Sigmoid colon (tissue), 7 donors: ENCODE results near the gene CASZ1. TPM values are rescaled to one million over a fixed set of nuclear protein-coding genes. Genes with fewer than 3 reads are reported as not detected.
A peak's percentile ranks its signal among the peaks of the same experiment; 100 is the strongest.

Source experiments
- DNase-seq: peaks from one replicate; pipeline ENCODE4 v3.0.0-alpha.2; 2019
- H3K27ac ChIP-seq, 4 donors: fragments of 200-600 bp; sonication (generic); one replicate each; pipeline ENCODE4 v1.5.1; 2016 to 2019; ENCODE audit warnings: mild to moderate bottlenecking in 1 of 4
- H3K27me3 ChIP-seq, 3 donors: fragments of 200-600 bp; sonication (generic); one replicate each; pipeline ENCODE4 v1.5.1; 2019; ENCODE audit warnings: mild to moderate bottlenecking in 1 of 3
- H3K36me3 ChIP-seq, 4 donors: fragments of 200-600 bp; sonication (generic); one replicate each; pipeline ENCODE4 v1.5.1; 2016 to 2019
- H3K4me1 ChIP-seq, 4 donors: fragments of 200-600 bp; sonication (generic); one replicate each; pipeline ENCODE4 v1.5.1; 2017 to 2019
- H3K4me3 ChIP-seq, 4 donors: fragments of 200-600 bp; sonication (generic); one replicate each; pipeline ENCODE4 v1.5.1; 2017 to 2019; ENCODE audit warnings: mild to moderate bottlenecking in 2 of 4, moderate library complexity in 1 of 4
- H3K9me3 ChIP-seq, 4 donors: fragments of 200-600 bp in 3 of 4; sonication (generic) in 3 of 4; one replicate each; pipeline versions ENCODE4 v1.5.1 to v1.6.1; 2013 to 2019
- CTCF ChIP-seq, 4 experiments: fragments of 450-650 bp in 3 of 4; fragments of 200-600 bp in 1 of 4; IDR thresholded peaks; one replicate each; pipeline ENCODE4 v1.5.1; 2016 to 2019; ENCODE audit warnings: antibody characterized with exemption in 4 of 4, mild to moderate bottlenecking in 3 of 4, moderate library complexity in 2 of 4
- EP300 ChIP-seq, 4 donors: sonication (generic); formaldehyde crosslinking; IDR thresholded peaks; one replicate each; pipeline ENCODE4 v1.6.1; 2017; ENCODE audit warnings: antibody characterized with exemption in 4 of 4
- POLR2A ChIP-seq, 2 donors: fragments of 450-650 bp; IDR thresholded peaks; one replicate each; pipeline ENCODE4 v1.6.1; 2016; ENCODE audit warnings: antibody characterized with exemption in 2 of 2, mild to moderate bottlenecking in 2 of 2, moderate library complexity in 2 of 2
- POLR2AphosphoS5 ChIP-seq, 4 donors: sonication (generic); formaldehyde crosslinking; IDR thresholded peaks; one replicate each; pipeline ENCODE4 v1.6.1; 2017; ENCODE audit warnings: antibody characterized with exemption in 4 of 4
- WGBS, 2 donors: extraction: QIAGEN DNeasy Blood & Tissue Kit; methylation state at CpG; one replicate each; pipeline ENCODE4 v1.1.7; 2013; 5-methylcytosine and 5-hydroxymethylcytosine counted together
- intact Hi-C: fragments of 100-400 bp; cut with DNase I; formaldehyde crosslinking; loops from one replicate; pipeline ENCODE4 v1.15.1; 2023
- polyA plus RNA-seq, 3 donors: library from polyadenylated mRNA; stranded (reverse); fragments of 200-250 nt; gene quantifications; one replicate each; pipeline ENCODE4 v1.2.3, GENCODE V29; 2013
- total RNA-seq, 4 donors: library from RNA; depleted of rRNA; stranded (reverse); fragments of >200 nt; gene quantifications; one replicate each; pipeline ENCODE4 v1.1.0, GENCODE V29; 2016
- donor health status: healthy with polysubstance abuse.
- donor health status: Bipolar disorder and iron deficiency.
- donor health status: healthy.

The CASZ1 gene
- total and polyA plus RNA-seq, 7 donors = 4.2 to 47.9 (median 23.6) TPM

- Histone ChIP-seq H3K4me1 (peaks cover 0 to 39% (median 29%) of the 10 kb centered on the region in 4 donors), H3K9me3 (no peaks in the 10 kb centered on the region), H3K4me3 (no peak overlapping the region), H3K27ac (peak overlapping the region; percentile 68 to 84 (median 72)), H3K36me3 (peaks cover 0 to 16% (median 5%) of the 10 kb centered on the region in 4 donors), H3K27me3 (no peaks in the 10 kb centered on the region)
- 94% methylated on average over 36 of the region's 36 CpGs for WGBS, 2 donors
- intact Hi-C loops = loop anchor here (2.0 to 10.0 kb wide), 2 partner anchors 99 to 225 kb away; no protein-coding TSS in a partner anchor
- DNase-seq = peak; percentile 61
- TF ChIP-seq POLR2AphosphoS5 (IDR thresholded peaks at IDR 0.05) = no peak
- no peak for TF ChIP-seq POLR2A (IDR thresholded peaks at IDR 0.05)
- TF ChIP-seq EP300 (IDR thresholded peaks at IDR 0.05) = no peak
- TF ChIP-seq CTCF (IDR thresholded peaks at IDR 0.05) = no peak
Measured at GRCh38 chr1:10629816-10630571, 166.5 kb downstream of the CASZ1 start.

- no peak overlapping the region for H3K4me3 ChIP-seq
- intact Hi-C loops = loop anchor here (2.0 to 10.0 kb wide), 2 partner anchors 98 to 226 kb away; no protein-coding TSS in a partner anchor
- peak overlapping the region; percentile 68 to 84 (median 72) for H3K27ac ChIP-seq
- no peaks in the 10 kb centered on the region for H3K27me3 ChIP-seq
- WGBS, 2 donors = 93% methylated on average over 25 of the region's 25 CpGs
- peaks cover 0 to 33% (median 24%) of the 10 kb centered on the region in 4 donors for H3K4me1 ChIP-seq
- DNase-seq = peak; percentile 65
- no peak for TF ChIP-seq POLR2A (IDR thresholded peaks at IDR 0.05)
- TF ChIP-seq EP300 (IDR thresholded peaks at IDR 0.05) = no peak
- TF ChIP-seq POLR2AphosphoS5 (IDR thresholded peaks at IDR 0.05) = no peak
- no peak for TF ChIP-seq CTCF (IDR thresholded peaks at IDR 0.05)
- no peaks in the 10 kb centered on the region for H3K9me3 ChIP-seq
- H3K36me3 ChIP-seq = peaks cover 0 to 23% (median 5%) of the 10 kb centered on the region in 4 donors
Measured at GRCh38 chr1:10629091-10629815, 167.2 kb downstream of the CASZ1 start.

- peak; percentile 88 for DNase-seq
- WGBS, 2 donors = 80 to 85% methylated on average over 7 of the region's 7 CpGs
- H3K36me3 ChIP-seq = peaks cover 0 to 28% (median 8%) of the 10 kb centered on the region in 4 donors
Measured at GRCh38 chr1:10628685-10629084, 167.8 kb downstream of the CASZ1 start.

More at GRCh38 chr1:10628685-10629084, 167.8 kb downstream of the CASZ1 start:
- intact Hi-C loops = loop anchor here (2.0 to 10.0 kb wide), 2 partner anchors 98 to 226 kb away; no protein-coding TSS in a partner anchor
- no peak overlapping the region for H3K4me3 ChIP-seq
- no peaks in the 10 kb centered on the region for H3K9me3 ChIP-seq
- TF ChIP-seq POLR2A (IDR thresholded peaks at IDR 0.05) (no peak), CTCF (IDR thresholded peaks at IDR 0.05) (no peak), EP300 (IDR thresholded peaks at IDR 0.05) (no peak), POLR2AphosphoS5 (IDR thresholded peaks at IDR 0.05) (peak in 2 of 4 donors; percentile 11 to 12)
- peaks cover 0 to 33% (median 24%) of the 10 kb centered on the region in 4 donors for H3K4me1 ChIP-seq
- peak overlapping the region; percentile 68 to 84 (median 72) for H3K27ac ChIP-seq
- no peaks in the 10 kb centered on the region for H3K27me3 ChIP-seq
